ENCODE measurements around the gene ARID2.

Gene ARID2

DNA sequence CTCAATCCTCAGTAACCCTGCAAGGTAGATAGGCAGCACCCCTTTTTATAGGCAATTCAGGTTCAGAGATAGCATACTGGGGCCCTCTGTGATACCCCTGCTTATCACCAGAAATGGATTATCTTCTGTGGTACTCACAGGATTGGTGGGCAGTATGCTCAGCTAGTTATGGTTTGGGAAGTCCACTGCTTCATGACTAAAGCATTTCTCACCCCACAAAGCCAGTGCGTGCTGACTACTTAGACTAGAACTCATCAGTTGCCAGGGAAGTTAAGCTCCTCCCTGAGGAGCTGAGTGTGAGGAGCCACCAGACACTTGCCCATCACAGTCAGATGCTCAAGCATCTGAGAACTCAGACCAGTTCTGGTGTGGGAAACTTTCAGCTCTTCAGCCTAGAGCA lies 184.6 kb downstream of the ARID2 start:
- Histone ChIP-seq H3K9me3 (ENCODE audit: control insufficient read depth, insufficient read depth, low read length) (no peaks in the 10 kb centered on the region), H3K36me3 (ENCODE audit: control insufficient read depth, insufficient read depth, low read length) (no peaks in the 10 kb centered on the region), H3K4me3 (ENCODE audit: low read length) (no peak overlapping the region), H3K27me3 (ENCODE audit: control insufficient read depth, insufficient read depth, low read length) (no peaks in the 10 kb centered on the region), H3K4me1 (ENCODE audit: control insufficient read depth, insufficient read depth, low read length) (no peaks in the 10 kb centered on the region), H3K27ac (ENCODE audit: low read length) (no peak overlapping the region)
- no peak for DNase-seq (ENCODE audit: low read depth, low spot score)
- WGBS (ENCODE audit: insufficient coverage, insufficient read length): no CpG with 5 or more reads among the region's 1 CpG

DNA sequence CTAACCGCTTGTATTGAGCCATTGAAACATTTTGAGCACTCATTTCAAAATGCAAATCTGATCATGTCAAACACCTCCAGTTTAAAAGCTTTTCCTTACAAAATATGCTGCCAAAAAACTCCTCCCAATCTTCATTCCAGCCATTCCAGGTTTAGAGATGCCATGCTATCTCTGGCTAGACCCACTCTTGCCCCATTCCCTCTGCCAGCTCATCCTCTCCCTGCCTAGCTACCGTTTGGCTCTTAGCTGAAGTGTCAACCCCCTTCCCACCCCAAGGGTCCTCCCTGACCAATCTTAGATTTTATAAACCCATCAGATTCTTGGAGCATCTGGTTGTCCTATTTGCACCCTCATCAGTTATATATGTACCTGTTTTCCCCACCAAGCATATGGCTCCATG lies 185.9 kb downstream of the ARID2 start:
- no peak overlapping the region for H3K4me3 ChIP-seq (ENCODE audit: low read length)
- no peaks in the 10 kb centered on the region for H3K36me3 ChIP-seq (ENCODE audit: control insufficient read depth, insufficient read depth, low read length)
- no peak overlapping the region for H3K27ac ChIP-seq (ENCODE audit: low read length)
- H3K4me1 ChIP-seq (ENCODE audit: control insufficient read depth, insufficient read depth, low read length): no peaks in the 10 kb centered on the region
- WGBS (ENCODE audit: insufficient coverage, insufficient read length): no CpG with 5 or more reads among the region's 2 CpGs
- no peaks in the 10 kb centered on the region for H3K9me3 ChIP-seq (ENCODE audit: control insufficient read depth, insufficient read depth, low read length)
- H3K27me3 ChIP-seq (ENCODE audit: control insufficient read depth, insufficient read depth, low read length): no peaks in the 10 kb centered on the region
- DNase-seq (ENCODE audit: low read depth, low spot score): no peak

DNA sequence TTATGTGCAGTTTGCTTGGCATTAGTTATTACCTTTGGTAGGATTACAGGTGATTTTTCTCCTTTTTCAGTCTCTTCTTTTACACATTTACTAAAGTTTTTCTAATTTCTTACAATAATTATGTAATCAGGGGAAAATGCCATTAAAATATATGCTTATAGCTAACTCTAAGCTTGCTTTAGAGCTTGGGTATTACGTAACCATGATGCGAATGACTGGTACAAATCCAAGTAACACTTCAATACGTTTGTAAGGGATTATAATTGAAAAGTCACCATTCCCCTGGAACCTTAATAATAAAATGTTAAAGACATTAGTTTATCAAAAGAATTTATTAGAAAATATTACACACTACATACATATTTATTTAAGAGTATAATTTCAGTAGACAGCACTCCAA lies 189.3 kb downstream of the ARID2 start:
- H3K4me3 ChIP-seq (ENCODE audit: low read length): no peak overlapping the region
- no peaks in the 10 kb centered on the region for H3K9me3 ChIP-seq (ENCODE audit: control insufficient read depth, insufficient read depth, low read length)
- H3K27ac ChIP-seq (ENCODE audit: low read length): no peak overlapping the region
- H3K27me3 ChIP-seq (ENCODE audit: control insufficient read depth, insufficient read depth, low read length): no peaks in the 10 kb centered on the region
- no CpG with 5 or more reads among the region's 3 CpGs for WGBS (ENCODE audit: insufficient coverage, insufficient read length)
- H3K36me3 ChIP-seq (ENCODE audit: control insufficient read depth, insufficient read depth, low read length): no peaks in the 10 kb centered on the region; the same call in 1 of the 2 replicates
- DNase-seq (ENCODE audit: low read depth, low spot score): no peak
- H3K4me1 ChIP-seq (ENCODE audit: control insufficient read depth, insufficient read depth, low read length): no peaks in the 10 kb centered on the region

DNA sequence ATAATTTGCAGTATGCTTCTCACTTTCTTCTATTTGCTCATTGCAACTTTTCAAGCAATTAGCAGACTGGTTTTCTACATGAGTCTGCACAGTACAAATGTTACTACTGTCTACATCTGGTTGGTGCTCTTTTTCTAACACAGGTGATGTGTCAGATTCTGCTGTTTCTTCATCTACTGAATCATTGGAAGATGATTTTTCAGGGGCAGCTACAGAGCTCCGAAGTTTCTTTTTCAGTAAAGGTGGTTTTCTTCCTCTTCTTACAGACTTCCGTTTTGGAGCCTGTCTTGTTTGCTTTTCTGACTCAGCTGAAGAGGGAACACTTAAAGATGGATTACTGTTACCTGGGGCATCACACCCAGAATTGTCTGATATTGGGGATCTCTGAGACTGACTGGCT lies 198.8 kb downstream of the ARID2 start:
- Histone ChIP-seq H3K4me1 (ENCODE audit: control insufficient read depth, insufficient read depth, low read length) (no peaks in the 10 kb centered on the region), H3K4me3 (ENCODE audit: low read length) (no peak overlapping the region), H3K36me3 (ENCODE audit: control insufficient read depth, insufficient read depth, low read length) (peaks cover 6% of the 10 kb centered on the region; the same call in 1 of the 2 replicates), H3K9me3 (ENCODE audit: control insufficient read depth, insufficient read depth, low read length) (no peaks in the 10 kb centered on the region), H3K27me3 (ENCODE audit: control insufficient read depth, insufficient read depth, low read length) (no peaks in the 10 kb centered on the region), H3K27ac (ENCODE audit: low read length) (no peak overlapping the region)
- WGBS (ENCODE audit: insufficient coverage, insufficient read length): no CpG with 5 or more reads among the region's 2 CpGs
- DNase-seq (ENCODE audit: low read depth, low spot score): no peak

DNA sequence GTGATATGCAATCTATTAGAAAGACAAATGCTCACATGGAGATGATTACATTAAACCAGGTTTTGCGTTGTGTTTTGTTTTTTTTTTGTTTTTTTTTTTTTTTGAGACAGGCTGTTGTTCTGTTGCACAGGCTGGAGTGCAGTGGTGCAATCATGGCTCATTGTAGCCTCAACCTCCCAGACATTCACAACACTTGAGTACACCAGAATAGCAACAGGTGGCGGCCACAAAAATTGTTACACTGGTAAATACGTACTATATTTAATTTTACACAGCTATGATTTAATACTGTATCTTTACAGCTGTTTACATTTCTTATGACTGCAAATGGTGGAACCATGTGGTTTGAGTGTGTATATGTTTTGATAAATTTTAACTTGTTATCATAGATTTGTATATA lies 200.9 kb downstream of the ARID2 start:
- Histone ChIP-seq H3K9me3 (ENCODE audit: control insufficient read depth, insufficient read depth, low read length) (no peaks in the 10 kb centered on the region), H3K36me3 (ENCODE audit: control insufficient read depth, insufficient read depth, low read length) (peaks cover 2% of the 10 kb centered on the region; the same call in 1 of the 2 replicates), H3K27me3 (ENCODE audit: control insufficient read depth, insufficient read depth, low read length) (no peaks in the 10 kb centered on the region), H3K27ac (ENCODE audit: low read length) (no peak overlapping the region), H3K4me1 (ENCODE audit: control insufficient read depth, insufficient read depth, low read length) (no peaks in the 10 kb centered on the region), H3K4me3 (ENCODE audit: low read length) (no peak overlapping the region)
- no peak for DNase-seq (ENCODE audit: low read depth, low spot score)
- WGBS (ENCODE audit: insufficient coverage, insufficient read length): no CpG with 5 or more reads among the region's 3 CpGs

DNA sequence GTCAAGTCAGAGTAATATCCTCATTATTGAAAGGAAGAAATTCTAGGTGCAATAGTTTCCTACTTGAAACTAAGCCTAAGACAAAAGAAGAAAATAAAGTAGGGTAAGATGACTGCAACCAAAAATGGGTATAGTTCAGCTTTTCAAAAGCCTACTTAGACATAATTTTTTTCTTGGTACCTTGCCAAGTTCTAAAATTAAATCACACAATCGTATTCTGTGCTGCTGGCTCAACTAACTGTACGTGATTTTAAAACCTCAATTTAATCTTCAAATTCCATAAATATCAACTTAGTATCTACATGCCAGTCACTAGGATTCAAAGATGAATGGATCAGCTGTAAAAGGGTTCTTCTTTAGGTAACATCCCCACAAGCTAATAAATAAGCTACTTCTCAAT lies 204.0 kb downstream of the ARID2 start:
- Histone ChIP-seq H3K27me3 (ENCODE audit: control insufficient read depth, insufficient read depth, low read length) (no peaks in the 10 kb centered on the region), H3K27ac (ENCODE audit: low read length) (no peak overlapping the region), H3K4me1 (ENCODE audit: control insufficient read depth, insufficient read depth, low read length) (no peaks in the 10 kb centered on the region), H3K4me3 (ENCODE audit: low read length) (no peak overlapping the region), H3K9me3 (ENCODE audit: control insufficient read depth, insufficient read depth, low read length) (no peaks in the 10 kb centered on the region), H3K36me3 (ENCODE audit: control insufficient read depth, insufficient read depth, low read length) (no peaks in the 10 kb centered on the region; the same call in 1 of the 2 replicates)
- DNase-seq (ENCODE audit: low read depth, low spot score): no peak
- 100% methylated on average over 2 of the region's 2 CpGs for WGBS (ENCODE audit: insufficient coverage, insufficient read length)

DNA sequence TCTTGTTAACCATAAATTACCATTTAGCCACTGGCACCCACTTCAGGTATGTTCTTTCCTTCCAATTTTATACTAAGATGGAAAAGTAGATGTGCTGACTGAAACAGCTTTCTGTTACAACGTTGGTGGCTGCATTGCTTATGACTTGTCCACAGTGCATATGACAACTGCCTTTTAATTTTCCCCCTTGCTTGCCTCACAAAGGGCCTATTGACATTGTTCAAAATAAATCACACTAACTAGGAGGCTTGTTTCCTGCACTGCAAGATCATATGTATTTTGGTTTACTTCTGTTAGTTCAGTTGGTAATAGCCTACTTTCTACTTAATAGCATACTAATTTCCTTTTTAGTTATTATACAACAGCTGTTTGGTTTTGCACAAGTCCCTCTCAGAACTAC lies 205.4 kb downstream of the ARID2 start:
- Histone ChIP-seq H3K36me3 (ENCODE audit: control insufficient read depth, insufficient read depth, low read length) (no peaks in the 10 kb centered on the region), H3K27me3 (ENCODE audit: control insufficient read depth, insufficient read depth, low read length) (no peaks in the 10 kb centered on the region), H3K9me3 (ENCODE audit: control insufficient read depth, insufficient read depth, low read length) (no peaks in the 10 kb centered on the region), H3K4me1 (ENCODE audit: control insufficient read depth, insufficient read depth, low read length) (no peaks in the 10 kb centered on the region), H3K27ac (ENCODE audit: low read length) (no peak overlapping the region), H3K4me3 (ENCODE audit: low read length) (no peak overlapping the region)
- WGBS (ENCODE audit: insufficient coverage, insufficient read length): no CpG with 5 or more reads among the region's 1 CpG
- no peak for DNase-seq (ENCODE audit: low read depth, low spot score)

DNA sequence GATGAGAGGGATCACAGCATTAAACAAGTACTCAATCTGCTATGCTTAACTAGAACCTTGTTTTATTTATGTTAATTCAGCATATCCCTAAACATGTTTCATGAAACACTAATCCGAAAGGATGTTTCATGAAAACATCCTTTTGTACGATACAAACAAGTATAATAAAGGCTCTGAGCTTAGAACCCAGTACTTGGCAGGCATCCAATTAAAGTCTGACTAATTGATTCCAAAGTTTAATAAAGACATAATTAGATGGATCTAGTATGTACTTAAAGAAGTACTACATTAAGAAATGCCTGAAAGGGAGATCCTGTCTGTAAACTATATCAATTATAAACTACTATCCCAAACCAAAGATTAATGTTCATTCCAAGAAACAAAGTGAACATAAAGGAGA lies 209.1 kb downstream of the ARID2 start:
- WGBS (ENCODE audit: insufficient coverage, insufficient read length): no CpG with 5 or more reads among the region's 2 CpGs
- DNase-seq (ENCODE audit: low read depth, low spot score): no peak
- Histone ChIP-seq H3K9me3 (ENCODE audit: control insufficient read depth, insufficient read depth, low read length) (no peaks in the 10 kb centered on the region), H3K27ac (ENCODE audit: low read length) (no peak overlapping the region), H3K36me3 (ENCODE audit: control insufficient read depth, insufficient read depth, low read length) (no peaks in the 10 kb centered on the region), H3K27me3 (ENCODE audit: control insufficient read depth, insufficient read depth, low read length) (no peaks in the 10 kb centered on the region), H3K4me1 (ENCODE audit: control insufficient read depth, insufficient read depth, low read length) (no peaks in the 10 kb centered on the region), H3K4me3 (ENCODE audit: low read length) (no peak overlapping the region)

DNA sequence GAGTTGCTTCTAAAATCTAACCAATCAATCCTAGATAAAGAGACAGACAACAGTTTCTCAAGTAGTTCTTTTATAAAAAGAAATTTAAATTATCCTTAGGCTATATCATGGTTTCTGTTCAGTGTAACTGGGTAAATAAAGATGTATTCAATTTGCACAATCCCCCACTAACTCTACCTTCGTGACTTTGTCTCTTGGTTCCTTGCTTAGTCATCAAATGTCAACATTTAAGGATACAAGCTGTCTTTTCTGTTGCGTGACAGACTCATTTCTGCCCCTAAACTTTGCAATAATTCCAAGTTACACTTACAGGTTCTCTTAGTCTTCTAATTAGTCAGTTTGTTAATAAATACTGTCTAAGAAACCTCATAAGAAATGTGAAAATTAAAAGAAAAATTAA lies 210.3 kb downstream of the ARID2 start:
- Histone ChIP-seq H3K27ac (ENCODE audit: low read length) (no peak overlapping the region), H3K4me3 (ENCODE audit: low read length) (no peak overlapping the region), H3K9me3 (ENCODE audit: control insufficient read depth, insufficient read depth, low read length) (no peaks in the 10 kb centered on the region), H3K4me1 (ENCODE audit: control insufficient read depth, insufficient read depth, low read length) (no peaks in the 10 kb centered on the region), H3K27me3 (ENCODE audit: control insufficient read depth, insufficient read depth, low read length) (no peaks in the 10 kb centered on the region), H3K36me3 (ENCODE audit: control insufficient read depth, insufficient read depth, low read length) (no peaks in the 10 kb centered on the region)
- DNase-seq (ENCODE audit: low read depth, low spot score): no peak
- WGBS (ENCODE audit: insufficient coverage, insufficient read length): no CpG with 5 or more reads among the region's 2 CpGs

DNA sequence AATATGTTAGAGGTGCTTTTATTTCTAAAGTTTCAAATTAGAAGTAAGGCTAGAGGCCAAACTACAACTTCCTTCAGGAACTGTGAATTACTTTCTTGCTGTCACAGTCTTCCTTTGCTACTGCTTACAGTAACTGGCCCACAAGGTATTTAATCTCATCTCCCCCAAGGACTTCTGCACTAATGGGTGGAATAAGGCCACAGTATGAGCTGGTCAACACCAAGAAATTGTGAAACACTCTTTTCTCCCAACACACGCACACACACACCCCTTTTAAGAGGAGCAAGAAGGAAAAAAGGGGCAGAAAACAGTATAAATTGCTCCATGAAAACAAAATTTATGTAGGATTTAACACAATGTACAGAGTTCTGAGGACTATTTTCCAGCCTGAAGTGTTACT lies 215.3 kb downstream of the ARID2 start:
- Histone ChIP-seq H3K27ac (ENCODE audit: low read length) (no peak overlapping the region), H3K4me1 (ENCODE audit: control insufficient read depth, insufficient read depth, low read length) (no peaks in the 10 kb centered on the region), H3K9me3 (ENCODE audit: control insufficient read depth, insufficient read depth, low read length) (no peaks in the 10 kb centered on the region), H3K27me3 (ENCODE audit: control insufficient read depth, insufficient read depth, low read length) (no peaks in the 10 kb centered on the region), H3K4me3 (ENCODE audit: low read length) (no peak overlapping the region), H3K36me3 (ENCODE audit: control insufficient read depth, insufficient read depth, low read length) (no peaks in the 10 kb centered on the region; the same call in 1 of the 2 replicates)
- DNase-seq (ENCODE audit: low read depth, low spot score): no peak
- WGBS (ENCODE audit: insufficient coverage, insufficient read length): no CpG with 5 or more reads among the region's 1 CpG

DNA sequence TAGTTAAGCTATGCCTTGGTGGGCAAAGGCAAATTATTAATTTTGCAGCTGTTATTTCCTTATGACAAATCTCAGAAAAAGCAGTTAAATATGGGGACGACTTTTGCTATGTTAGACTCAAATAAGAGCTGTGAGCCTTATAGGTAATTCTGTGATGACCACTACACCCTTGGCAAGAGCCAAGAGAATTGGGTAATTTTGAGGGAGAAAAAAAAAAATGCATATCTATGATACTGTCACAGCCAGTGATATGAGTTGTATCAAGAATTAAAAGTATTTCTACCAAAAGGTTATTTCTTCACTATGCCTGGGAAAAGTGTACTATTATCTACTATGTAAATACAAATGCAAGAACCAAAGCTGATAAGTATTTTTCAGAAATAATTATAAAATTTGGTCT lies 216.9 kb downstream of the ARID2 start:
- no peak overlapping the region for H3K27ac ChIP-seq (ENCODE audit: low read length)
- no peak for DNase-seq (ENCODE audit: low read depth, low spot score)
- H3K9me3 ChIP-seq (ENCODE audit: control insufficient read depth, insufficient read depth, low read length): no peaks in the 10 kb centered on the region
- H3K4me3 ChIP-seq (ENCODE audit: low read length): no peak overlapping the region
- no peaks in the 10 kb centered on the region for H3K4me1 ChIP-seq (ENCODE audit: control insufficient read depth, insufficient read depth, low read length)
- no peaks in the 10 kb centered on the region for H3K27me3 ChIP-seq (ENCODE audit: control insufficient read depth, insufficient read depth, low read length)
- no peaks in the 10 kb centered on the region; the same call in 1 of the 2 replicates for H3K36me3 ChIP-seq (ENCODE audit: control insufficient read depth, insufficient read depth, low read length)
- WGBS (ENCODE audit: insufficient coverage, insufficient read length): no CpG with 5 or more reads among the region's 1 CpG

All from iPS DF 6.9 (cell line).